ENCODE results near the gene ZP1.

DNA sequence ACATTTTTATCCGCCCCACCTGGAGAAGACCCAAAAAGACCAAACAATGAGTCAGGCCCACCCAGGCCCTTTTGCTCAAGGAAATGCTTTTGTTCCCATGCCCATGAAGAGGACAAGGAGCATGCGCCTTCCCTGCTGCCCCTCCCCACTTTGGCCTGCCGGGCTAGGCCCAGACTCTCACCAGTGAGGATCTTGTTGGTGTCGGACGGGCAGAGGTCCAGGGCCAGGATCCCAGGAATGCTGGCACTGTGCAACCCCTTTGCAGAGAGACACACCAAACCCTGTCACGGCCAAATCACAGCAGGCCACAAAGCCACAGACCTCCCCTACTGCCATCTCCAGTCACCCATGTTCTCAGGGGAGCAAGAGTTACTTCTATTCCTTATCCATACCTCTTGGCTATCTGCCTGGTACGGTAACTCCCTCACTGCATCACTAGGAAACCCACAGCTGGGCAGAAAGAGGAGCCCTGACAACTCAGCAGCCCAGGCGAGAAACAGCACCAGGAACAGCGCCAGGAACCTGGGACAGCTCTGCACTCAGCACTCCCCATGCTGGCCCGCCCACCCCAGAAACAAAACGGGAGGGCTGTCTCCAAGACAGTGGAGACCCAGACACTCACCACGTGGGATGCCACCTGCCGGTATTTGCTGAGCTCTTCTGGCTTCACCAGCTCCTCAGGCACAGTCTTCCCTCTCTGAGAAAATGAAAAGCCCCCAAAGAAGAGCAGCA is 33.5 kb downstream of the ZP1 start:
- TF ChIP-seq, protein P1, sequence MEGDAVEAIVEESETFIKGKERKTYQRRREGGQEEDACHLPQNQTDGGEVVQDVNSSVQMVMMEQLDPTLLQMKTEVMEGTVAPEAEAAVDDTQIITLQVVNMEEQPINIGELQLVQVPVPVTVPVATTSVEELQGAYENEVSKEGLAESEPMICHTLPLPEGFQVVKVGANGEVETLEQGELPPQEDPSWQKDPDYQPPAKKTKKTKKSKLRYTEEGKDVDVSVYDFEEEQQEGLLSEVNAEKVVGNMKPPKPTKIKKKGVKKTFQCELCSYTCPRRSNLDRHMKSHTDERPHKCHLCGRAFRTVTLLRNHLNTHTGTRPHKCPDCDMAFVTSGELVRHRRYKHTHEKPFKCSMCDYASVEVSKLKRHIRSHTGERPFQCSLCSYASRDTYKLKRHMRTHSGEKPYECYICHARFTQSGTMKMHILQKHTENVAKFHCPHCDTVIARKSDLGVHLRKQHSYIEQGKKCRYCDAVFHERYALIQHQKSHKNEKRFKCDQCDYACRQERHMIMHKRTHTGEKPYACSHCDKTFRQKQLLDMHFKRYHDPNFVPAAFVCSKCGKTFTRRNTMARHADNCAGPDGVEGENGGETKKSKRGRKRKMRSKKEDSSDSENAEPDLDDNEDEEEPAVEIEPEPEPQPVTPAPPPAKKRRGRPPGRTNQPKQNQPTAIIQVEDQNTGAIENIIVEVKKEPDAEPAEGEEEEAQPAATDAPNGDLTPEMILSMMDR (IDR thresholded peaks at IDR 0.05): no peak
- no peak for TF ChIP-seq POLR2A (IDR thresholded peaks at IDR 0.05; ENCODE audit: low read depth)

Data from esophagus muscularis mucosa (tissue), 3 donors.